ENCODE measurements around the gene SGCA. TPM values are rescaled to one million over a fixed set of nuclear protein-coding genes. Genes with fewer than 3 reads are reported as not detected.

SGCA gene
- total and polyA plus RNA-seq, 9 of the 15 experiments (the other 6 are each of a cell fraction or from before 2014, with no cell fraction given) = not detected

GRCh38 chr17:50118076-50118827, 47.6 kb upstream of the SGCA start (continued):
- TF ChIP-seq, protein P1, sequence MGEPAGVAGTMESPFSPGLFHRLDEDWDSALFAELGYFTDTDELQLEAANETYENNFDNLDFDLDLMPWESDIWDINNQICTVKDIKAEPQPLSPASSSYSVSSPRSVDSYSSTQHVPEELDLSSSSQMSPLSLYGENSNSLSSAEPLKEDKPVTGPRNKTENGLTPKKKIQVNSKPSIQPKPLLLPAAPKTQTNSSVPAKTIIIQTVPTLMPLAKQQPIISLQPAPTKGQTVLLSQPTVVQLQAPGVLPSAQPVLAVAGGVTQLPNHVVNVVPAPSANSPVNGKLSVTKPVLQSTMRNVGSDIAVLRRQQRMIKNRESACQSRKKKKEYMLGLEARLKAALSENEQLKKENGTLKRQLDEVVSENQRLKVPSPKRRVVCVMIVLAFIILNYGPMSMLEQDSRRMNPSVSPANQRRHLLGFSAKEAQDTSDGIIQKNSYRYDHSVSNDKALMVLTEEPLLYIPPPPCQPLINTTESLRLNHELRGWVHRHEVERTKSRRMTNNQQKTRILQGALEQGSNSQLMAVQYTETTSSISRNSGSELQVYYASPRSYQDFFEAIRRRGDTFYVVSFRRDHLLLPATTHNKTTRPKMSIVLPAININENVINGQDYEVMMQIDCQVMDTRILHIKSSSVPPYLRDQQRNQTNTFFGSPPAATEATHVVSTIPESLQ (CRISPR knock-in tag; IDR thresholded peaks at IDR 0.05) = no peak
- no peak for TF ChIP-seq ZNF551 (CRISPR knock-in tag; IDR thresholded peaks at IDR 0.05)
- TF ChIP-seq, protein P2, sequence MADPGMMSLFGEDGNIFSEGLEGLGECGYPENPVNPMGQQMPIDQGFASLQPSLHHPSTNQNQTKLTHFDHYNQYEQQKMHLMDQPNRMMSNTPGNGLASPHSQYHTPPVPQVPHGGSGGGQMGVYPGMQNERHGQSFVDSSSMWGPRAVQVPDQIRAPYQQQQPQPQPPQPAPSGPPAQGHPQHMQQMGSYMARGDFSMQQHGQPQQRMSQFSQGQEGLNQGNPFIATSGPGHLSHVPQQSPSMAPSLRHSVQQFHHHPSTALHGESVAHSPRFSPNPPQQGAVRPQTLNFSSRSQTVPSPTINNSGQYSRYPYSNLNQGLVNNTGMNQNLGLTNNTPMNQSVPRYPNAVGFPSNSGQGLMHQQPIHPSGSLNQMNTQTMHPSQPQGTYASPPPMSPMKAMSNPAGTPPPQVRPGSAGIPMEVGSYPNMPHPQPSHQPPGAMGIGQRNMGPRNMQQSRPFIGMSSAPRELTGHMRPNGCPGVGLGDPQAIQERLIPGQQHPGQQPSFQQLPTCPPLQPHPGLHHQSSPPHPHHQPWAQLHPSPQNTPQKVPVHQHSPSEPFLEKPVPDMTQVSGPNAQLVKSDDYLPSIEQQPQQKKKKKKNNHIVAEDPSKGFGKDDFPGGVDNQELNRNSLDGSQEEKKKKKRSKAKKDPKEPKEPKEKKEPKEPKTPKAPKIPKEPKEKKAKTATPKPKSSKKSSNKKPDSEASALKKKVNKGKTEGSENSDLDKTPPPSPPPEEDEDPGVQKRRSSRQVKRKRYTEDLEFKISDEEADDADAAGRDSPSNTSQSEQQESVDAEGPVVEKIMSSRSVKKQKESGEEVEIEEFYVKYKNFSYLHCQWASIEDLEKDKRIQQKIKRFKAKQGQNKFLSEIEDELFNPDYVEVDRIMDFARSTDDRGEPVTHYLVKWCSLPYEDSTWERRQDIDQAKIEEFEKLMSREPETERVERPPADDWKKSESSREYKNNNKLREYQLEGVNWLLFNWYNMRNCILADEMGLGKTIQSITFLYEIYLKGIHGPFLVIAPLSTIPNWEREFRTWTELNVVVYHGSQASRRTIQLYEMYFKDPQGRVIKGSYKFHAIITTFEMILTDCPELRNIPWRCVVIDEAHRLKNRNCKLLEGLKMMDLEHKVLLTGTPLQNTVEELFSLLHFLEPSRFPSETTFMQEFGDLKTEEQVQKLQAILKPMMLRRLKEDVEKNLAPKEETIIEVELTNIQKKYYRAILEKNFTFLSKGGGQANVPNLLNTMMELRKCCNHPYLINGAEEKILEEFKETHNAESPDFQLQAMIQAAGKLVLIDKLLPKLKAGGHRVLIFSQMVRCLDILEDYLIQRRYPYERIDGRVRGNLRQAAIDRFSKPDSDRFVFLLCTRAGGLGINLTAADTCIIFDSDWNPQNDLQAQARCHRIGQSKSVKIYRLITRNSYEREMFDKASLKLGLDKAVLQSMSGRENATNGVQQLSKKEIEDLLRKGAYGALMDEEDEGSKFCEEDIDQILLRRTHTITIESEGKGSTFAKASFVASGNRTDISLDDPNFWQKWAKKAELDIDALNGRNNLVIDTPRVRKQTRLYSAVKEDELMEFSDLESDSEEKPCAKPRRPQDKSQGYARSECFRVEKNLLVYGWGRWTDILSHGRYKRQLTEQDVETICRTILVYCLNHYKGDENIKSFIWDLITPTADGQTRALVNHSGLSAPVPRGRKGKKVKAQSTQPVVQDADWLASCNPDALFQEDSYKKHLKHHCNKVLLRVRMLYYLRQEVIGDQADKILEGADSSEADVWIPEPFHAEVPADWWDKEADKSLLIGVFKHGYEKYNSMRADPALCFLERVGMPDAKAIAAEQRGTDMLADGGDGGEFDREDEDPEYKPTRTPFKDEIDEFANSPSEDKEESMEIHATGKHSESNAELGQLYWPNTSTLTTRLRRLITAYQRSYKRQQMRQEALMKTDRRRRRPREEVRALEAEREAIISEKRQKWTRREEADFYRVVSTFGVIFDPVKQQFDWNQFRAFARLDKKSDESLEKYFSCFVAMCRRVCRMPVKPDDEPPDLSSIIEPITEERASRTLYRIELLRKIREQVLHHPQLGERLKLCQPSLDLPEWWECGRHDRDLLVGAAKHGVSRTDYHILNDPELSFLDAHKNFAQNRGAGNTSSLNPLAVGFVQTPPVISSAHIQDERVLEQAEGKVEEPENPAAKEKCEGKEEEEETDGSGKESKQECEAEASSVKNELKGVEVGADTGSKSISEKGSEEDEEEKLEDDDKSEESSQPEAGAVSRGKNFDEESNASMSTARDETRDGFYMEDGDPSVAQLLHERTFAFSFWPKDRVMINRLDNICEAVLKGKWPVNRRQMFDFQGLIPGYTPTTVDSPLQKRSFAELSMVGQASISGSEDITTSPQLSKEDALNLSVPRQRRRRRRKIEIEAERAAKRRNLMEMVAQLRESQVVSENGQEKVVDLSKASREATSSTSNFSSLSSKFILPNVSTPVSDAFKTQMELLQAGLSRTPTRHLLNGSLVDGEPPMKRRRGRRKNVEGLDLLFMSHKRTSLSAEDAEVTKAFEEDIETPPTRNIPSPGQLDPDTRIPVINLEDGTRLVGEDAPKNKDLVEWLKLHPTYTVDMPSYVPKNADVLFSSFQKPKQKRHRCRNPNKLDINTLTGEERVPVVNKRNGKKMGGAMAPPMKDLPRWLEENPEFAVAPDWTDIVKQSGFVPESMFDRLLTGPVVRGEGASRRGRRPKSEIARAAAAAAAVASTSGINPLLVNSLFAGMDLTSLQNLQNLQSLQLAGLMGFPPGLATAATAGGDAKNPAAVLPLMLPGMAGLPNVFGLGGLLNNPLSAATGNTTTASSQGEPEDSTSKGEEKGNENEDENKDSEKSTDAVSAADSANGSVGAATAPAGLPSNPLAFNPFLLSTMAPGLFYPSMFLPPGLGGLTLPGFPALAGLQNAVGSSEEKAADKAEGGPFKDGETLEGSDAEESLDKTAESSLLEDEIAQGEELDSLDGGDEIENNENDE (IDR thresholded peaks at IDR 0.05; ENCODE audit: low read depth, low read length) = no peak
